H7 (cell line): Measurements from ENCODE around the gene VCP. TPM values are rescaled to one million over a fixed set of nuclear protein-coding genes. Genes with fewer than 3 reads are reported as not detected.
"Not testable (repeated sequence)": the region's sequence is repeated elsewhere in the genome, so short reads cannot be mapped to it uniquely, and the experiment has no call there.

Experiments used
- DNase-seq: peaks from one replicate; pipeline ENCODE4 v3.0.0; 2012
- H3K27me3 ChIP-seq: 2 replicates; pipeline ENCODE4 v1.6.0; 2011; ENCODE audit warnings: mild to moderate bottlenecking, low read length; ENCODE audit not compliant: control insufficient read depth, insufficient read depth
- H3K36me3 ChIP-seq: replicated peaks from 2 replicates; pipeline ENCODE4 v1.5.1; 2011; ENCODE audit warnings: low read length; ENCODE audit not compliant: control insufficient read depth, insufficient read depth
- H3K4me3 ChIP-seq: 2 replicates; pipeline ENCODE4 v1.5.1; 2011; ENCODE audit warnings: low read depth, mild to moderate bottlenecking, control low read depth, low read length, moderate library complexity; ENCODE audit not compliant: insufficient read depth
- total RNA-seq: library from RNA; depleted of rRNA; stranded (reverse); fragments of >200 nt; shearing (Covaris generic); gene quantifications from 2 replicates; pipeline ENCODE4 v1.2.3, GENCODE V29; 2014; rRNA removed

VCP gene
- total RNA-seq, 1 experiment from 2014 or later = 709 TPM

- H3K36me3 ChIP-seq = no peaks in the 10 kb centered on the region
- no peak overlapping the region for H3K4me3 ChIP-seq
- DNase-seq = no peak
- no peaks in the 10 kb centered on the region for H3K27me3 ChIP-seq
Measured at GRCh38 chr9:35028341-35028740, 44.1 kb downstream of the VCP start.

- Histone ChIP-seq H3K36me3 (no peaks in the 10 kb centered on the region), H3K4me3 (no peak overlapping the region)
- no peak for DNase-seq
Measured at GRCh38 chr9:35027860-35028259, 44.6 kb downstream of the VCP start.

GRCh38 chr9:35027374-35027773 lies 45.1 kb downstream of the VCP start:
- DNase-seq = no peak
- Histone ChIP-seq H3K27me3 (no peaks in the 10 kb centered on the region), H3K4me3 (no peak overlapping the region), H3K36me3 (no peaks in the 10 kb centered on the region)

More at GRCh38 chr9:35027860-35028259, 44.6 kb downstream of the VCP start:
- no peaks in the 10 kb centered on the region for H3K27me3 ChIP-seq

DNA sequence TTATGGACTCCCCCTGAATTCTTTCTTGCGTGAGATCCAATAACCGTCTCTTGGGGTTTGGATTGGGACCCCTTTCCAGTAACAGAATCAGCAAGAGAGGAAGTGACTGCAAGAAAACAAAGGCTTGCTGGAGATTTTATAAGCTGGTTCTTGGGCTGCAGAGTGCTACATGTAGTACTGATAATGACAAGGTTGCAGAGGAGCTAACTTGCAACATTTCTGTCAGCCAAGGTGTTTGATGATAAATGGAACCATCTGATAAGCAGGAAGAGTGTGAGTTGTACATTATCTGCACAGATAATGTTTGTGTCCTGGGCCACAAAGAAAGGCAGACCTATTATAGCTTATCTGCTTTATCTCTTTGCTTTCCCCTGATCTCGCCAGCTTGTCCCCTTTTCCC lies 45.8 kb downstream of the VCP start:
- no peak overlapping the region for H3K4me3 ChIP-seq
- H3K27me3 ChIP-seq = no peaks in the 10 kb centered on the region
- DNase-seq = no peak
- H3K36me3 ChIP-seq = no peaks in the 10 kb centered on the region

DNA sequence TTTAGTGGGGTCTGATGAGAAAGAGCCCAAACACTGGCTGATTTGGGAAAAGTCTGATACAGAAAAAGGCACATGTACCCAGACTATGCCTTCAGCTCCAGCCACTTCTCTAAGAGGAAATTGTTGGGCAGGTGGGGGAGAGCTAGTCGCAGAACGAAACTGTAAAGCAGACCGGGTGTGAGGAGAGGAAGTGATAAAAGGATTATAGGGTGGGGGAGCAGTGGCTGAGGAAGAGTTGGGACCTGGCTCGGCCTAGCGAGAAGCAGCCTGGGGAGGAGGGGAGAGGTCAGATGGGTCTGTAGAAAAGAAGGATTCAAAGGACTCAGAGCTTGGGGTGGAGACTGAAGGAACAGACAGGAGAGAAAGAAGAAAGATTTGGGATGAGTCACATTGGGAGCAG lies 49.0 kb downstream of the VCP start:
- H3K36me3 ChIP-seq, H3K4me3 ChIP-seq, H3K27me3 ChIP-seq, DNase-seq: not testable (repeated sequence)

DNA sequence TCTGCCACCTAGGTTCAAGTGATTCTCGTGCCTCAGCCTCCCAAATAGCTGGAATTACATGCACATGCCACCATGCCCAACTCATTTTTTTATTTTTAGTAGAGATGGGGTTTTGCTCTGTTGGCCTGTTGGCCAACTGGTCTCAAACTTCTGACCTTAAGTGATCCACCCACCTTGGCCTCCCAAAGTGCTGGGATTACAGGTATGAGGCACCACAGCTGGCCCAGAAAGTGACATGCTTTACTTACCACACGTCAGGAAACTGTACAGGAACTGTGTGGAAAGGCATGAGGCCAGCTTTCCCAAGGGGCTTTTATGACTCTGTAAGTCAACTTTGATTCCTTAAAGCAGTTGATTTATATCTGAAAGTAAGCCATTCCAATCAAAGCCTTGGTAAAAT lies 57.9 kb downstream of the VCP start:
- no peaks in the 10 kb centered on the region for H3K36me3 ChIP-seq
- no peak overlapping the region for H3K4me3 ChIP-seq
- H3K27me3 ChIP-seq = no peaks in the 10 kb centered on the region
- no peak for DNase-seq

DNA sequence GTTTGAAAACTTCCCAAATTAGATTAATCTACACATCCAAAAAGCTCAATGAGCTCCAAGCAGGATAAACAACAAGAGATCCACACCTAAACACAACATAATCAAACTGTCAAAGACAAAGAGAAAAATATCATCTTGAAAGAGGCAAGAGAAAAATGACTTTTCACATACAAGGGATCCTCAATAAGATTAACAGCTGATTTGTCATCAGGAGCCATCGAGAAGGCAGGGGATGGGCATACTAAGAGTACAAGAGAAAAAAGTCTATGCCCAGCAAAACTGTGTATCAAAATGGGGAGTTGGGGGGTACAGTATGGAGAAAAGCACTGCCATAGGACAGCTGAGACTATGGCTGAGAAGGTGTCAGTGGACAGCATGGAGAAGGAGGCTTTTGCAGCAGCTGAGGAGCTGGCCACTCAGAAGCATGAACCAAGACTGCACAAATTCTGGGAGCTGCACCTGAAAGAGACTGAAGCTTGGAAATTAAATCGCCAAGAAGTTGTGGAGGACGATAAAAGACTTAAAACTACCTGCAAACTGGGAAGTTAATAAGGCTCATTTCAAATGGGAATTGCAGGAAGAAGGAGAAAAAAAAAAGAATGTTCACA lies 62.0 kb downstream of the VCP start:
- H3K36me3 ChIP-seq = no peaks in the 10 kb centered on the region
- H3K4me3 ChIP-seq = no peak overlapping the region
- H3K27me3 ChIP-seq = no peaks in the 10 kb centered on the region
- DNase-seq = no peak

Other genes starting within 250 kb of the VCP start
- gene PHF24, start 114.3 kb downstream of the VCP start, total RNA-seq = 0.37 and 0.42 TPM in 2 replicates
- 48.9 and 51.2 TPM in 2 replicates for gene DNAJB5, start 82.9 kb downstream of the VCP start, total RNA-seq
- 87.1 and 89.6 TPM in 2 replicates for gene FANCG, start 7.3 kb upstream of the VCP start, total RNA-seq
- 29.6 and 29.8 TPM in 2 replicates for gene PIGO, start 24.0 kb upstream of the VCP start, total RNA-seq
- gene STOML2, start 30.5 kb upstream of the VCP start, total RNA-seq = 211 and 244 TPM in 2 replicates
- gene ATOSB, start 43.2 kb upstream of the VCP start, total RNA-seq = 9.4 and 13.9 TPM in 2 replicates
- gene UNC13B, start 89.4 kb upstream of the VCP start, total RNA-seq = 49.5 and 56.0 TPM in 2 replicates